ENCODE data around the gene PPP2R2C.

The PPP2R2C gene

DNA sequence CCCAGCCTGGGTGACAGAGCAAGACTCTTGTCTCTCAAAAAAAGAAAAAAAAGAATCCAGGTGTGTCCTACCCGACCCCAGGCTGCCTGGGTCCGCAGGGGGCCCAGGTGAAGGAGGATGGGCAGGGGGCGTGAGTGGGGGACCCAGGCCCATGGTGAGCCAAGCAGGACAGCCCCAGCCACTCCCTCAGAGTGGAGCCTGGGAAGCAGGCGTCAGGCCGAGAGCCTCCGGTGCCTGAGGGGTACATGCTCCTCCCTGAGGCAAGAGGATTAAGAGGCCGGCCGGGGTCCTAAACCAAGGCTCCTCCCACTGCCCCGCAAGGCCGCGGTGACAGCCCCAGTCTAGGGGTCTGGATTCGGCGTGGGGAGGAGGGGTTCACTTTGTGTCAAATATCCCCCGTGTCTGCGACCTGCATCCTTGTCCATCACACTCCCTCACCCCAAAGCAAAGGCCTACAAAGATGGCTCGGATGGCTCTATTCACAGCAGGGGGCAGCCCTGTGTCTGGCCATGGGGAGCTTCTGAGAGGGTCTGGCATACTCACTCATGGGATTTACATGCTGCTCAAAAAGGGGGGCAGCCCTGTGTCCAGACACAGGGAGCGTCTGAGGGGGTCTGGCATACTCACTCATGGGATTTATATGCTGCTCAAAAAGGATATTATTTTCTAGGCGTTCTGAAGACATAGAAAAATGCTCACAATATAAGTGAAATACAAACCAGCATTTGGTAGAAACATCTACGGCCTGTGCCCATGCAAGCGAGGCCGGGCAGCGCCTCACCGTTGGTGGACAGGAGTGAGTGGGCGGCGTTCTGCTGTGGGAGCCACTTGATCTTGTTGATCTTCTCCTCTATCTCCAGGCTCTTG lies 94.6 kb downstream of the PPP2R2C start:
- no peak for DNase-seq

DNA sequence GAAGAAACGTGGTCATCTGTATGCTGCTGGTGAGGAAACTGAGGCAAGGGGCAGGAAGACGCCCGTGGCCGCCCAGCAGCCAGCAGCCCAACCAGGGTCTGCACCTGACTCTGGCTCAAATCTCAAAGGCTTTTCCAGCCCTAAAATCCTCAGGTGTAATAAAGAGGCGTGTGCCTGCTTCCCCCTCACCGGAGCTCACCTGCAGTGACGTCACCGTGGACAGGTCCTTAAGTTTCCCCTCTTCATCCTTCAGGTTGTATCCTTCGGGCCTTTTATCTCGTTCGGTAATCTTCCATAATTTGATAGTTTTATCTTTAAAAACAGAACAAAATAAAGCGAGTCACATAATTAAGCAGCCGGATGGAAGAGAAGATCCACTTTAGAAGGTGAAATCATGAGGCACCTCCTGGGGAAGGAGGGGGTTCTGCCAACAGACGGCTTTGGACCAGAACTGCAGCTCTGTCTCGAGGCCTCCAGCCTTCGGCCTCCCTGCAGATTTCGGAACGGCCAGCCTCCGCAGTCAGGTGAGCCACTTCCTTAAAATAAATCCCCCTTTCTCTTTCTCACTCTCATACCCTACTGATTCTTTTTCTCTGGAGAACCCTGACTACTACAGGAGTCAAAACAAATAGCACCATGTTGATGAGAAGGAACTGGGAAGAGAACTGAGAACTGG lies 96.7 kb downstream of the PPP2R2C start:
- no peak for DNase-seq

DNA sequence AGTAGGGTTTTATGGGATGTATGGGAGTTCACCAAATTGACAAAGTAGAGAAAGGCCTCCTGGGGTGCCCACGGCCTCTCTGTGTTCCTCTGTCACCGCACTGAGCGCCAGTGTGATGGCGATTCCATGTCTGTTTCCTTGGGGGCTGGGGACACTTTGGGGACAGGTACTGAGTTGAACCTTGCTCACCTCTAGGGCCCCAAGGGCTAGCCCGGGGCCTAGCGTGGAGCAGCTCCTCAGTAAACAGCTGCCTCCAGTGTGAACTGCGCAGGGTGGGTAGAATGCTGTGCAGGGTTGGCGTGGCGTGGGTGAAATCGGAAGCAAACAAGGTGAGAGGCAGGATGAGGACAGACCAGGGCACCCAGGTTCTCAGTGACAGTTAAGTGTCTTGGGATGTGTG lies 97.8 kb downstream of the PPP2R2C start:
- DNase-seq, result no peak

GRCh38 chr4:6373541-6374410 lies 98.6 kb downstream of the PPP2R2C start:
- no peak for DNase-seq

GRCh38 chr4:6372649-6373525 lies 99.5 kb downstream of the PPP2R2C start:
- peak in 1 of 5 experiments; percentile 49 for DNase-seq

DNA sequence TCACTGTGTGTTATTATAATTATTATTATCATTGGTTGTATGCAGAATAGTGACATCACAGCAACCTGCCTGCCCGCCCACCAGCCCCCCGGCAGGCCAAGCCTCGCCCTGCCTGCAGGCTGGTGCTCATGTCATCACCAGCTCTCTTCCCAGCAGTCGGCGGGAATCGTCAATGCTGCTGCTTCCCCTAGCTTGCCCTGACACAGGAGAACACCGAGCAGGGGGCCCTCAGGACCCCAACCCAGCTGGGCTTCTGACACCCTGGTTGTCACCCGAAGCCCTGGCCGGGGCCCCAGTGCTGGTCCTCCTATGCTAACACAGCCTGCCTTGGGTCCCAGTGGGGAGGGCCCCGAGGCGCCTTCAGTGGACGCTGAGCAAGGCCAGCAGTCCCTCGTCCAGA lies 100.6 kb downstream of the PPP2R2C start:
- DNase-seq, result no peak

DNA sequence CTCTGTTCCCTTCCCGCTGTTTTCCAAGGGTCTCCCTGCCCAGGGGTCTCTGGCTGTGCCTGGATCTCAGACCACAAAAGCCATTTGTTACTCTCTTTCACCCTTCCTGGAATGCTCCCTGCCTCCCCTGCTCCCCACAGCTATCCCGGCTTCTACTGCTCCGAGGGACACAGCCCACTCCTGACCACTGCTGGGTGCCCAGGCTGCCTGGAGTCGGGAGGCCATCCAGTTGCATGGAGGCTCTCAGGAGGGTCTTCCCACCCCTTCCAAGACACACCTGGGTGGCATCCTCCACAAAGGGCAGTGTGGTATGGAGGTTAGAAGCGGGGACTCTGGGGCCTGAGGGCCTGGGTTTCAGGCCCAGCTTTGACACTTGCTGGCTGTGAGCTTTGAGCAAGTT lies 101.1 kb downstream of the PPP2R2C start:
- no peak for DNase-seq

GRCh38 chr4:6369924-6370645 lies 102.3 kb downstream of the PPP2R2C start:
- no peak for DNase-seq

DNA sequence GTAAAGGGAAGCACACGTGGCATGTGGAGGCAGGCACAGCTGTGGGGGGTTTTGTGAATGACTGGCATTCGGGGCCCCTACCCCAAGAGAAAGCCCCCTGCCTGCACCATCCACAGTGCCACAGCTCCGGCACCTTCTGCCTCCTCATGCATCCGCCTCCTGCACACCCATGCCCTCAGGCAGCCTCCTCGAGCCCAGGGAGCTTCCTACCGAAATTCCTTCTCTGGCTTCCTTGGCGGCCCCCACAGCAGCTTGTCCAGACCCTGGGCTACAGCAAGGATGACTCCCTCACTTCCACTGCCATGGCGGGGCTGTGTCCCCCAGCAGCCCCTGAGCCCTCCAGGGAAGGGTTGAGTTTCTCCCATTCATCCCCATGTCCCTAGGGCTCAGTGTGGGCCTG lies 102.9 kb downstream of the PPP2R2C start:
- no peak for DNase-seq

DNA sequence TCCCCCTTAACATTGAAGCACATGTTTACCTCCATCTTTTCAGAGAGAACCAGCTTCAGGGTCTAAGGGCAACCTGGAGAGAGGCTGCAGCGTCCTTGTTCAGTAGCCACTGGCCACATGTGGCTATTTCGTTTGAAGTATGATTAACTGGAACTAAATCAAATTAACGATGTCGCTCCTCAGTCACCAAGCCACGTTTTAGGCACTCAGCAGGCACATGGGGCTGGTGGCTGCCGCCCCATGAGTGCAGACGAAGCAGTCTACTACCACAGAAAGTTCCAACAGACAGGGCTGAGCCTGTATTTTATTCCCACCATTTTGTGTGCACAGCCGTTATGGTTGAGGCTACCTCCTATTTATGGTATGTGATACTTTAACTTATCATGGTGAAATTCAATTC lies 103.4 kb downstream of the PPP2R2C start:
- DNase-seq, result no peak

DNA sequence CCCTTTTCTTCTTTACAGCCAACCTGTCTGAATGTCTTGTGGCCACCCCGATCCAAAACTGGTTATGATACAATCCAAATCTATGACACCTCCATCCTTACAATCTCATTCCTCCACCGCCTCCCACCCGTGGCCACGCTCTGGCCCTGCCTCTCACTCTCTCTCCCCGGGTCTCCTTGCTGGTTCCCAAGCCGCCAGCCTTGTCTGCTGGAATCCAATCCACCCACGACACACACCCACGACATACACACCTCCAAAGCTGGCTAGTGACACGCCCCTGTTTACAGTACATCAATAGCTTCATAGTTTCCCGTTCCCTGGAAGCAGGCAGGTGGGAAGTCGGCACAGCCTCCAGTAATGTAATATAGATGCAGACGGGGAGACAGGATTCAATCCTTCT lies 103.8 kb downstream of the PPP2R2C start:
- no peak for DNase-seq

- no peak for DNase-seq
Observed at GRCh38 chr4:6368096-6368495, 104.3 kb downstream of the PPP2R2C start.

DNA sequence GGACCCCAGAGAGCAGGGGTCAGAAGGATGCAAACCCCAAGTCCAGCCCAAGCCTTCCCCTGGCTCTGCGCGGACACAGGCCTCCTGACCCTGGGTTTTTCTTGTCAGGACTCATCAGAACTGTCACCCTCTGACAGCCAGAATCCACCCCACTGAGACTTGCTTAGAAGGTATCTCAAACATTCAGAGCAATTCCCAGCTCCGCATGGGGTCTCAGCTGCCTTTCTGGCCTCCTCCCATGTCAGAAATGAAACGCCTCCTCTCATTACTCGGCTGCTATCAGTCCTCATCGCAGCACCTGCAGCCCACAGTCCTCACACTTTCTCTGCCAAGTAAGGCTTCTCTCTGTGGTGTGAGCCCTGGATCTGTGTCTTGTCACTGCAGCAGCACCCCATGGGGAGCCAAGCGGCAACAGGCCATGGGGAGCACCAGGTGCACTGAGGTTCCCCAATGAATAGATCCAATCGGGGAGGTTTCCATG lies 105.0 kb downstream of the PPP2R2C start:
- no peak for DNase-seq

- no peak for DNase-seq
Observed at GRCh38 chr4:6366581-6366980, 105.8 kb downstream of the PPP2R2C start.

DNA sequence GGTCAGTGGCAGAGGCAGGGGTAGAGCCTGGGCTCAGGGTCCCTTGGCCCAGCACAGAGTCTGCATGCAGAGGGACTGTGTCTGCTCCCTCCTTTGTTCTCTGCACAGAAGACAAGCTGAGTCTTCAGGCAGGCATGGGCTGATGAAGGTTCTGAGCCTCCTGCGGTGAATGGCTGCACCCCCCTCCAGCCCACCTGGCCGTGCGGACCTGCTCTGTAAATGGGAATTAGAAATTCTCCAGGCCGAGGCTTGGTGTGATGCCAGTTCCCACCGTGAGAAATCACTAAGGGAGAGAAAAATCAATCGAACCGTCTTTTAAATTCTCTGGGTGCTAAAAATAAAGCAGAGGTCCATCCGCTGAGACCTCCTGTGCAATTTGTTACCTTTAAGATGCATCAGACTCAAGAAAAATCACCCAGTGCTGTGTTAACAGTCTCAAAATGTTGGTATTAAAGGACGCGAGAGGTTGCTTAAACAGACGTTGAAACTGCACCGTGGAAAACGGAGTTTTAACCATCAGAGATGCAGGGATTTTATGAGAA lies 106.8 kb downstream of the PPP2R2C start:
- no peak for DNase-seq

DNA sequence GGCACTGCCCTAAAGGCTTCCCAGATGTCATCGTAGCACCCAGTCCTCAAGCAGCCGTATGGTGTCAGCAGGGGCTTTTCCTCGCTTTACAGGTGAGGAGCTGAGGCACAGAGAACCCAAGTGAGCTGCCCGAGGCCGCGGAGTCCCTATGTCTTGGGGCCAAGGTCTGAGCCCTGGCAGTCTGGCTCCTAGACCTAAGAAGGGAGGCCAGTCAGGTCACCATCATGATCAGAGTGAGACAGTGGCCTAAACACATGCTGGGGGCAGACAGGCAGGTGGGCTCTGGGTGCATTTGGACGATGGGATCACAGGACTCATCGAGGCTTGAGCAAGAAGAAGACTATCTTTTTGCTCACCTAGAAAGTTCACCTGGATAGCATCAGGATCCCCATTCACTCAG lies 107.8 kb downstream of the PPP2R2C start:
- no peak for DNase-seq

DNA sequence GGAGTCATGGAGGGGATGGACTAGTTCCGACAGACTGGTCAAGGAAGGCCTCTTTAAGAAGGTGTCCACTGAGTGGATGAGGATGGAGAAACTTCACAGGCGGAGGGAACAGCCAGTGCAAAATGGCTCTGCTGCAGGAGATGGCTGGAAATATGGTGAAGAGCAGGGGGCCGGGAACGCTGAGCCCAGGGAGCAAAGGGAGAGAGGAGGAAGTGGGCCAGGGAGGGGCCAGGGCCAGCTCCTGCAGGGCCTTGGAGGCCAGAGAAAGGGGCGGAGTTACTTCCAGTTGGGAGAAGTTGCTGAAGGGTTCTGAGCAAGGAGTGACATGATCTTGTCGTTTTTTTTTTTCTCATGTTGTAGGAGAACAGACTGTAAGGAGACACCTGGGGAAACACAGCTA lies 108.3 kb downstream of the PPP2R2C start:
- DNase-seq, result no peak

- peak in 1 of 5 experiments; percentile 24 for DNase-seq
Observed at GRCh38 chr4:6362896-6363295, 109.5 kb downstream of the PPP2R2C start.

DNA sequence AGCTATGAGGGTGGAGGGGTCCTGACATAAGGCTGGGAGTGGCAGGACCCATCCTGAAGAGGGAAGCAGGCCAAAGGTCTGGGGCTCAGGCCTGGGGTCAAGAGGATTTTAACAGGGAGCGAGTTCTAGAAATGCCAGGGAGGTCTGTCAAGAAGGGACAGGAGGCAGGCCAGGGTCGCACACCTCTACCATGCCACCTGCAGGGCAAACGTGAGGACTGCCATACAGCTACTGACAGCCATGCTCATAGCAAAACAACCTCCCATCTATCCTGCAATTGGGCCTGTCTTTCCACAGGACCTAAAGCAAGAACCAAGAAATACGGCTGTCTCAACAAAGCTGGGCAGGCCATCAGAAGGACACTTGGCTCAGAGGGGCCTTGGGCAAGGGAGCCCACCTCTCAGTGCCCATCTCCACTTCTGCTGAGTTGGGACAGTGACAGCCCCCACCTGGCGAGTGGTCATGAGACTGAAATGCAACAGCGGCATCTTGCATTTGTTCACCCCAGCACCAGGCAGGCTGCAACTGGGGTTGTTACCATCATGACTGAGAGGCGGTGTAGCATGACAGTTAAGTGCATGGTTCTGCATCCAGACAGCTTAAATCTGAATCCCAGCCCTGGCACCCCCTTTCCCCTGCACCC lies 110.0 kb downstream of the PPP2R2C start:
- no peak for DNase-seq

DNA sequence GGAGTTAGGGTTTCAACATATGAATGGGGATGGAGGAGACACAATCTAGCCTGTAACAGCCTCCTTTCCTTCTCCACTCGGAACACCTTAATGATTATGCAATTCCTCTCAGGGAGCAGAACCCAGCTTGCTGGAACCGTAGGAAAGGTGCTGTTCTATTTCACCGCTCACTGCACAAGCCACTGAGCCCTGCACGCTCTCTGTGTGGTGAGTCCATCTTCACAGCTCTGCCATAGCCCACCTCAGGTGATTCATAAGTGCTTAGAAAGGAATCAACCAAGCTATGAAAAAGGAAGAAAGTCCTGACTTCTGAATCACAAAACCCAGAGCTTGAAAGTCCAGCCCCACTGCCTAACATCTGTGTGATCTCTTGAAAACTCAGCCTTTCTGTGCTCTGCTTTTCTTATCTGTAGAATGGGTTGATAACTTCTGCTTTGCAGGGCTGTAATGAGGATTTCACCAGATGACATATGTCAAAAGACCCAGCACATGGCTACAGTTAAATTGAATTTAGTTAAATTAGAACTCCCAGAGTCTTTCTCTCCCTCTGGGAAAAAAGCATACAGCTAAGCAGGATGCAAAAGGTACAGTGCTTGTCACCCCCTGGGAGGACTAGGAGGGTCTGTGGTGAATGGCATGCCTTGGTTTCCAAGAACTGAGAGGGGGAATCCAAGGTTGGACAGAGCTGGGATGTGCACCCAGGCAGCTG lies 111.2 kb downstream of the PPP2R2C start:
- no peak for DNase-seq

Measured in T-helper 2 cell (primary cell).